Measurements from ENCODE around the gene APBB2. TPM values are rescaled to one million over a fixed set of nuclear protein-coding genes. Genes with fewer than 3 reads are reported as not detected.
A peak's percentile ranks its signal among the peaks of the same experiment; 100 is the strongest.

The APBB2 gene
- total and polyA plus RNA-seq, 2 of the 8 experiments (the other 6 are each of a cell fraction or from before 2014, with no cell fraction given): 58.7 to 59.4 TPM

DNA sequence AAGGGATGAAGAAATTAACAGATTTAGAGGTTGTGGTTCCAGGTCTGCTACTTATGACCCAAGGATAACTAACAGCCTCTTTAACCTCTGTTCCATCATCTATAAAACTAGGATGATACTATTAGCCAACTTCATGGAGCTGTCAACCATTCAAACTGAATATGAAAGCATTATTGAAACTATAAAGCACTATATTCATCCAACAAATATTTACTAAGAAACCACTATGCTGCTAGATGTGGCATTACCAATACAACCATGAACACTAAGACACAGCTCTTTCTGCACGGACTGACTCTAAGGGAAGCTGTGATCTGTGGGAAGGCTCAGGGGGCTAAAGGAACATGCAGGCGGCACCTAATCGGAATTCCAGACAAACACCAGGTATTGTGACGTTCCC, 66.0 kb downstream of the APBB2 start:
- H3K27me3 ChIP-seq (replicated peaks in 1 of 4; ENCODE audit: control insufficient read depth in 3 of 4, extremely low read depth in 1 of 4, insufficient read depth in 3 of 4, low read length in 3 of 4): no peaks in the 10 kb centered on the region
- H3K4me2 ChIP-seq (ENCODE audit: insufficient read depth in 1 of 2, low read depth in 2 of 2, low read length in 2 of 2): no peak overlapping the region
- H3K56ac ChIP-seq (replicated peaks; ENCODE audit: insufficient read length, low read depth, low read length): no peak overlapping the region
- H3K79me1 ChIP-seq (ENCODE audit: low read depth, low read length): no peaks in the 10 kb centered on the region
- no peak overlapping the region for H3K4ac ChIP-seq (replicated peaks; ENCODE audit: insufficient read length, low read depth, low read length)
- 84% methylated on average over 4 of the region's 4 CpGs; no CpG with 5 or more reads in 1 of the 2 experiments for WGBS, 2 experiments (ENCODE audit: extremely low coverage in 1 of 2, insufficient coverage in 1 of 2, insufficient read length in 1 of 2, insufficient replicate concordance in 2 of 2, low coverage in 1 of 2, low lambda C conversion rate in 2 of 2, missing lambda C conversion rate in 1 of 2)
- DNase-seq (ENCODE audit: low read depth in 1 of 2, low spot score in 2 of 2) (no peak), FAIRE-seq (no peak)
- no peaks in the 10 kb centered on the region for H4K20me1 ChIP-seq (replicated peaks in 1 of 2; ENCODE audit: control insufficient read depth in 1 of 2, insufficient read depth in 2 of 2, low read length in 2 of 2)
- H2BK120ac ChIP-seq (replicated peaks; ENCODE audit: low read depth, low read length): no peak overlapping the region
- H3K36me3 ChIP-seq (ENCODE audit: control insufficient read depth in 2 of 4, insufficient read depth in 4 of 4, low read length in 3 of 4): no peaks in the 10 kb centered on the region
- ChIA-PET POLR2A (ENCODE audit: partially characterized antibody) (interaction anchor here (0.8 kb wide), 1 partner anchor 12 kb away, joined by 4 read pairs; no protein-coding TSS in a partner anchor), CTCF (ENCODE audit: partially characterized antibody) (interaction anchor here (1.0 to 1.2 kb wide), 3 partner anchors 20 to 46 kb away, joined by 3 read pairs; no protein-coding TSS in a partner anchor)
- no peak overlapping the region for H3K9ac ChIP-seq (replicated peaks in 1 of 4; ENCODE audit: extremely low read depth in 1 of 4, low read depth in 3 of 4, low read length in 3 of 4)
- H2BK20ac ChIP-seq (ENCODE audit: low read length): no peak overlapping the region
- H3K18ac ChIP-seq (ENCODE audit: extremely low read depth, low read length): no peak overlapping the region
- no peak overlapping the region for H2BK15ac ChIP-seq (ENCODE audit: low read length)
- no peak for TF ChIP-seq EGR1 (IDR thresholded peaks at IDR 0.05; ENCODE audit: borderline replicate concordance, low read depth, low read length)
- TF ChIP-seq, protein P1, sequence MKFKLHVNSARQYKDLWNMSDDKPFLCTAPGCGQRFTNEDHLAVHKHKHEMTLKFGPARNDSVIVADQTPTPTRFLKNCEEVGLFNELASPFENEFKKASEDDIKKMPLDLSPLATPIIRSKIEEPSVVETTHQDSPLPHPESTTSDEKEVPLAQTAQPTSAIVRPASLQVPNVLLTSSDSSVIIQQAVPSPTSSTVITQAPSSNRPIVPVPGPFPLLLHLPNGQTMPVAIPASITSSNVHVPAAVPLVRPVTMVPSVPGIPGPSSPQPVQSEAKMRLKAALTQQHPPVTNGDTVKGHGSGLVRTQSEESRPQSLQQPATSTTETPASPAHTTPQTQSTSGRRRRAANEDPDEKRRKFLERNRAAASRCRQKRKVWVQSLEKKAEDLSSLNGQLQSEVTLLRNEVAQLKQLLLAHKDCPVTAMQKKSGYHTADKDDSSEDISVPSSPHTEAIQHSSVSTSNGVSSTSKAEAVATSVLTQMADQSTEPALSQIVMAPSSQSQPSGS (IDR thresholded peaks at IDR 0.05; ENCODE audit: low read length): no peak
- TF ChIP-seq, protein P2, sequence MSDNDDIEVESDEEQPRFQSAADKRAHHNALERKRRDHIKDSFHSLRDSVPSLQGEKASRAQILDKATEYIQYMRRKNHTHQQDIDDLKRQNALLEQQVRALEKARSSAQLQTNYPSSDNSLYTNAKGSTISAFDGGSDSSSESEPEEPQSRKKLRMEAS (IDR thresholded peaks at IDR 0.05): no peak
- TF ChIP-seq SAP30 (IDR thresholded peaks at IDR 0.05; ENCODE audit: insufficient read depth, insufficient replicate concordance, low read length): no peak
- no peak for TF ChIP-seq BCL11A (IDR thresholded peaks at IDR 0.05; ENCODE audit: low read depth in 2 of 2, low read length in 2 of 2)
- no peak for TF ChIP-seq CHD1 (IDR thresholded peaks at IDR 0.05; ENCODE audit: low read depth, low read length)
- no peak for TF ChIP-seq HDAC2 (IDR thresholded peaks at IDR 0.05; ENCODE audit: borderline replicate concordance in 1 of 2, low read depth in 2 of 2, low read length in 2 of 2)
- no peak for TF ChIP-seq KDM4A (IDR thresholded peaks at IDR 0.05; ENCODE audit: low read depth, low read length, severe bottlenecking)
- no peak overlapping the region for H3K27ac ChIP-seq (ENCODE audit: low read depth, low read length)
- no peak overlapping the region for H2BK5ac ChIP-seq (ENCODE audit: low read depth, low read length)
- no peak overlapping the region for H3K23ac ChIP-seq (ENCODE audit: insufficient read length)
- H3K4me1 ChIP-seq (replicated peaks in 1 of 4; ENCODE audit: control insufficient read depth in 3 of 4, insufficient read depth in 4 of 4, low read length in 3 of 4): peaks cover 2 to 11% (median 7%) of the 10 kb centered on the region in 4 experiments; a peak in 4 of 7 replicates
- no peak overlapping the region for H2AFZ ChIP-seq (ENCODE audit: low read length)
- no peak overlapping the region for H4K91ac ChIP-seq (replicated peaks; ENCODE audit: insufficient read length, low read length)
- H4K5ac ChIP-seq (ENCODE audit: insufficient read length, low read depth, low read length): no peak overlapping the region
- no peak overlapping the region for H2BK12ac ChIP-seq (ENCODE audit: low read depth, low read length)
- H2AK5ac ChIP-seq (ENCODE audit: low read depth, low read length): no peak overlapping the region
- no peak overlapping the region for H3K14ac ChIP-seq (ENCODE audit: insufficient read length)
- no peak overlapping the region for H3K4me3 ChIP-seq (ENCODE audit: extremely low read depth in 1 of 4, insufficient read depth in 2 of 4, low read depth in 3 of 4, low read length in 4 of 4)
- H3K9me3 ChIP-seq (ENCODE audit: insufficient read depth in 2 of 2, low read depth in 1 of 2, low read length in 1 of 2): no peaks in the 10 kb centered on the region
- peak overlapping the region; percentile 9; the same call in 1 of the 2 replicates for H4K8ac ChIP-seq (ENCODE audit: extremely low read depth, insufficient read depth, low read length)
- H3K23me2 ChIP-seq (ENCODE audit: low read depth, low read length): no peaks in the 10 kb centered on the region
- peaks cover 0 to 18% of the 10 kb centered on the region in 2 experiments; a peak in 2 of 4 replicates for H3K79me2 ChIP-seq (ENCODE audit: control insufficient read depth in 1 of 2, insufficient read depth in 2 of 2, low read length in 2 of 2)

Measured in H1 (cell line).